Inflammatory macrophage treated with lipopolysaccharide for 1 hour (primary cell): Measurements from ENCODE around the gene LRRN4.

ENCODE experiments used
- DNase-seq, 2 donors: peaks; one replicate each; pipeline ENCODE4 v3.0.0-alpha.2; 2020 to 2022

The LRRN4 gene

DNA sequence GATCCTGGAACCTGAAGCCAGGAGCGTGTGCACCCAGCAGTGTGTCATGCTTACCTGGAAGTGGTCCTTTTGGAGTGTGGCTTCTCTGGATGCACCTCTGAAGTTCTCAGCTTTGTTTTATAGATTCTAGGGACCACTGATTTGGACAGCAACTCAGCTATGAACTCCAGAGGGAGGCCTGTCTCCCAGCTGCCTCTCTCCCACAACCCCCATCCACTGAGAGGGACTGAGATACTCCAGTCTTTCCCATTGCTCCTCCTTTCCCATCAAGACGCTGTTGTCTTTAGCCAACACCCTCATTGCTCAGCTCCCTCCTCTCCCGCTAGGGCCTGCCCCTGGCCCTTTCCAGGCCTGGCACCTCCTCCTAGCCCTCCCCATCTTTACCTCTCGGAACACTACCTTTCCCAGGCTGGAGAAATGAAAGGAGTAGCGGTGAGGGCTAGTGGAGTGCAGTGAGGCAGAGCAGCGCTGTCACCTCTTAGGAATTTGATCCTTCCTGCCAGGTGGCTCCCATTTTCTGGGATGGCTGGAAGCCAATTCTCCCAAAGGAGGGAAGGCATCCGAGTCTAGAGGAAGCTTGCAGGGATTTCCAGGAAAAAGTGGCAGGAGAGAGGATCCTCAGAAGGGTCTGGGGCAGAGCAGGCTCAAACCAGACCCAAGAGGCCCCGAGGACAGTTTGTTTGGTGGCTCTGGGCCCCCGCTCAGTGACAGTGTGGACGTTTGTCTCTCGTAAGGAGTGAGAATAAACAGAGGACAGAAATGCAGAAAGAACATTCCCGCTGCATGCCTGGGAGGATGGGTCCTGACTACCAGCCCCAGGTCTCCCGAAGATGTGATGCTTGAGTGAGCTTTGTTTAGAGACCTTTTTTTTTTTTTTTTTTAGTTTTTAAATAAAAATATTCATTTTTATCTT is at the start of gene LRRN4:
Gene LRRN4 (minus strand): TSS at position 285 of the 913 bp plus-strand sequence. CDS start 1,261 bp downstream, outside the sequence.
- DNase-seq: no peak

DNA sequence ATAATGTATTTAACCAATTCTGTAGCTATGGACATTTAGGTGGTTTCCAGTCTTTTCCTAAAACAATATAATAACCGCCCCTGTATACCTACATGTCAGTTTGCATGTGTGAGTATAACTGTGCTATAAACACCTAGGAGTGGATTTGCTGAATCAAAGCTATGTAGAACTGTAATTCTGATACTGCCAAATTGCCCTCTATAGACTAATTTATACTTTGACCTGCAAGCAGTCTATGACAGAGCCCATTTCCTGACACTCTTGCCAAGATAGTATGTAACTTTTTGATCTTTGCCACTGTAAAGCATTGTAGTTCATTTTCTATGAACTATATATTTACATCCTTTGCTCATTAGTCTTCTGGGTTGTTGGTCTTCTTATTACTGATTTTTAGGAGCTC is 49.4 kb upstream of the LRRN4 start:
- DNase-seq: no peak

DNA sequence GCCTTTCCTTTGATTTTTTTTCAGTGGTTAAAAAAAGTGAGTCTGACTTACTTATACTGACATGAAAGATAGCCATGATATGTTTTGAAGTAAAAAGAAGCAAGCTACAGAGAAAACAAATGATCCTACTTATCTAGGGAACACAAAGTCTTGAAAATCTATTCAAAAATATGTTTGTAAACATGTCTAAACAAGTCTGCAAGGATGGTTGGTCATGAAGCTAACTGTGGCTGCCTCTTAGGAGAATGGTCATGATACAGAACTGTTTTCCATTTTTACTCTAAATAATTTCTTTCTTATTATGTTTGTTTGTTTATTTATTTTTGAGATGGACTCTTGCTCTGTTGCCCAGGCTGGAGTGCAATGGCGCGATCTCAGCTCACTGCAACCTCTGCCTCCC is 47.5 kb upstream of the LRRN4 start:
- no peak for DNase-seq

DNA sequence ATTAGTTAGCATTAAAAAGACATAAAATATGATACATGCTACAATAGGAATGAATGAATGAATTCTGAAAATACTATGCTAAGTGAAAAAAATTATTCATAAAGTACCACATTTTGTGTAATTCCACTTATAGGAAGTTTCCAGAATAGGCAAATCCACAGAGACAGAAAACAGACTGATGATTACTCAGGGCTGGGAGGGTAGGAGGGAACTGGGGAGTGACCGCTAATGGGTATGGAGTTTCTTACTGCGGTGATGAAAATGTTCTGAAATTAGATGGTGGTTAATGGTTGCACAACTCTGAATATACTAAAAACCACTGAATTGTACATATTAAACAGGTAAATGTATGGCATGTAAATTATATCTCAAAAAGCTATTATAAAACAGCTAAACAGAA is 46.4 kb upstream of the LRRN4 start:
- DNase-seq: peak; percentile 70 to 80

DNA sequence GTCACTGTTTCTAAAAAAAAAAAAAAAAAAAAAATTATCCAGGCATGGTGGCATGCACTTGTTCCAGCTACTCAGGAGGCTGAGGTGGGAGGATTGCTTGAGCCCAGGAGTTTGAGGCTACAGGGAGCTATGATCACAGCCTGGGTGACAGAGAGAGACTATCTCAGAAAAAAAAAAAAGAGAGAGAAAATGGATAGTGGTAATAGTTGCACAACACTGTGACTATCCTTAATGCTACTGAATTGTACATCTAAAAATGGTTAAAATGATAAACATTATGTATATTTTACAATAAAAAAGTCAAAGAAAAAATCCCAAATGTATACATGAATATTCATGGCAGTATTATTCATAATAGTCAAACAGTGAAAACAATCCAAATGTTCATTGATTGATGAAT is 46.0 kb upstream of the LRRN4 start:
- DNase-seq: no peak

DNA sequence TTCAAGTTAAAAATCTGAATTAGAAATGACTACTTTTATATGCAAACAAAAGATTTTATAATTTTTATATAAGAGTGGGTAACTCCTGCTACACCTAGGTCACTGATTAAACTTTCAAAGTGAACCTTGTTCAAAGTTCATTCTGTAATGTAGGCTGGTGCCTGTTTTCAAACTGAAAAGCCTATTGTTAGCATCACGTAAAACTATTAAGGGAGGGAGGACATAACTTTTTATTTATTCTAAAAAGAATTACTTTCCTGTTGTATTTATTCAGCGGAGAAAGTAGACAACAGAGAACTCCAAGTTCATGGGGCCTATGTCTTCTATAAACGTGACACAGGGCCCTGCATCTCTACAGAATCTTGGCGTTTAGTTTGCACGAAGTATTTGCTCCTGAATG is 41.5 kb upstream of the LRRN4 start:
- DNase-seq: no peak

DNA sequence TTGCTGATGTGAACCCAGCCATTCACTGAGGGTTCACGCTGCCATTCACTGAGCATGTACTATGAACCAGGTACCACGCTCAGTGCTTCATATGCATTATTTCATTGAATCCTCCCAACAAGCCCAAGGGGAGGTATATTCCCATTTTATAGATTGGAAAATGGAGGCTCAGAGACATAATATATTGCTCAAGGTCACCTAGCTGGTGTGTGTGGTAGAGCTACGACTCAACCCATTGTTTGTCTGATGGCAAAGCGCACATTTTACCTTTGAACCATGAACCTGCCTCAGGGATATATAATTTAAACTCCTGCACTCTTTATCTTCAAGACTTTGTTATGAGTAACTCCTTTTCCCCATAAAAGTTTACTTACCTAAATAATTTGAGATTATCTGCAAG is 40.7 kb upstream of the LRRN4 start:
- DNase-seq: no peak

DNA sequence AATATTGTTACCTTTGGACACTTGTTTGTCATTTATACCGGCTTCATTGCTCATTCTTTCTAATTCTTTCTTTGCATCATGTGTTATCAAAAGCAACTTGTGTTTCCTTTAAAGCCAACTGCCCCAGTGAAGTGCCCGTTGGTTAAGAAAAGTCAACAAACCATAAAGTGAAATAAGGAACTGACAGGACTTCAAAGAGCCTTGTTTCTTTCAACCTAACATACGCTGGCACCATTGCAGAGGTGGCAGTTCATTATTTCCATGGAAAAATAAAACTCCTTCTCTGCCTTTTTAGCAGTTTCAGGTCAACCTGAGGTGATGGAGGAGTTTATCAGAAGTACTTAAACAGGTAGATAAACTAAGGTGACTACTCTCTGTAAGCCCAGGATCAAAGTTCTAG is 40.2 kb upstream of the LRRN4 start:
- no peak for DNase-seq

DNA sequence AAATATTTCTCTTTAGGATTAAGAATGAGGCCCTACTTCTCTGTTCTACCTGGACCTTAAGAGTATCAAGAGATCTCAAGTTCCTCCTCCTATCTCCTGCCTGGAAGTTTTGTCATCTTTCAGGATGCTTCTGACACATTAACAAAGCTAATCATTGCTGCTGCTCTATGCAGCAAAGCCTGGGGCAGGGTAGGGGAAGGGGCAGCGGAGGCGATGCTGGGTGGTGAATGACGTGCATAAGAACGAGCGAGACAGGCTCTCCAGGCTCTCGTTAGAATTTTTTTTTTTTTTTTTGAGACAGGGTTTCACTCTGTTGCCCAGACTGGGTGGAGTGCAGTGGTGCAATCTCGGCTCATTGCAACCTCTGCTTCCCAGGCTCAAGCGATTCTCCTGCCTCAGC is 37.8 kb upstream of the LRRN4 start:
- no peak for DNase-seq

DNA sequence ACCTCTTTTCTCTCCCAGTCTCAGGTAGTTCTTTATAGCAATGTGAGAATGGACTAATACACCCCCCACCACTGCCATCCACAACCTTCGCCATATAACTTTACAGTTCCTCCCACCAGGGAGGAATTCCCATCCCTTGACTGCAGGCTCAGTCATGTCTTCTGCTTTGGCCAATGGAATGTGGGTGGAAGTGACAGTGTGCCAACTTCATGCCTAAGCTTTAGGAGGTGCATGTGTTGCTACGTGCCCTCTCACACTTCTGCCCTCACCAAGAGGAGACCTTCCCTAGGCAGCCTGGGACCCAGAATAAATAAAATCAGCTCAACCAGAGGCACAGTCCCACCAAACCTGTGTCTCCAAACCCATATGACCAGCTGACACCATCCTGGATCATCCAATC is 33.0 kb upstream of the LRRN4 start:
- no peak for DNase-seq

DNA sequence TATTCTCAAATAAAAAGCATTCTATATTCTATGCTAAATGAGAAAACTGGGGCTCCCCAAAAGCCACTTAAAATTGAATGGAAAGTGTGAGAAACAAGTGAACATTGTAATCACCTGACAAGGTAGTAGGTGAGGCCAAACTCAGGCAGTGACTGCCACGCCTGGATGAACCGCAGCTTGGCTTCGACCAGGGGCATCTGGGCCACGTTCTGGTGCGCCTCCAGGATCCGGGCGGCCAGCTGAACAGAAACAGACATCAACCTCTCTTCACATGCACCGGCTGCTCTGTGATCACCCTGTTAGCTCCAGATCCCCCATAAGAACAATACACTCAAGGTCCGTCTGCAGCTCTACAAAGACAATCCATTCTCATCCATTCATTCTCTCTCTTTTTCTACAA is 30.1 kb upstream of the LRRN4 start:
- DNase-seq: no peak

DNA sequence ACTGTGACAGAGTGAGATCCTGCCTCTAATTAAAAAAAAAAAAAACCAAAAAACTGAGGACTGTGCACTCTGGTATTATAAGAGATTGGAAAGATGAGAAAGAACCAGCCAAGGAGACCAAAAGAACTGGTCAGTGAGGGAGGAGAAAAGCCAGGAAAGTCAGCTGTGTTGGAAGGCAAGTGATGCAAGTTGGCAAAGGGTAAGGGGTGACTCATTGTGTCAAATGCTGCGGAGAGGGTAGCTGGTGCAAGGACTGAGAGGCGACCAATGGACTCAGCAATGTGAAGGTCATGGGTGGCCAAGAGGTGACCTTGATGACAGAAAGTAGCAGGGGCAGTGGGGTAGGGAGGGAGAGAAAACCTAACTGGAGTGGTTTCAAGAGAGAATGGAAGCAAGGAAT is 27.4 kb upstream of the LRRN4 start:
- peak in 1 of 2 donors; percentile 3 for DNase-seq

DNA sequence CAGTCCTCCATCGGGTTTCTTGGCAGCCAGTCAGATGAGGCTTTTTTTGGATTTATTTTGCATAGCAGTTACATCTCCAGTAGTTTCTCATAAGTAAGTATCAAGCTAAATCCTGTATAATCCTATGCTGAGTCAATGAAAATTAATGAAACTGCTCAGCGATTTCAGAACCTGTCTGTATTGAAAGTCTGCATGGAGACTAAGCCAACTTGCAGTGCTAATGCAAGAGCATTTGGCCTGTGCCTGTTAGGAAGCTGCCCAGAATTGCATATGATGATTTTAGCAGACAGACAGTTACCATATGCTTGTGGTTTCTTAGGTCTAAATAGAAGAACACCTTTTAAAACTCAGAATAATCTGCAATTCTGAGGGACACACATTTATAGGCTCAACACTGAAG is 25.2 kb upstream of the LRRN4 start:
- no peak for DNase-seq

DNA sequence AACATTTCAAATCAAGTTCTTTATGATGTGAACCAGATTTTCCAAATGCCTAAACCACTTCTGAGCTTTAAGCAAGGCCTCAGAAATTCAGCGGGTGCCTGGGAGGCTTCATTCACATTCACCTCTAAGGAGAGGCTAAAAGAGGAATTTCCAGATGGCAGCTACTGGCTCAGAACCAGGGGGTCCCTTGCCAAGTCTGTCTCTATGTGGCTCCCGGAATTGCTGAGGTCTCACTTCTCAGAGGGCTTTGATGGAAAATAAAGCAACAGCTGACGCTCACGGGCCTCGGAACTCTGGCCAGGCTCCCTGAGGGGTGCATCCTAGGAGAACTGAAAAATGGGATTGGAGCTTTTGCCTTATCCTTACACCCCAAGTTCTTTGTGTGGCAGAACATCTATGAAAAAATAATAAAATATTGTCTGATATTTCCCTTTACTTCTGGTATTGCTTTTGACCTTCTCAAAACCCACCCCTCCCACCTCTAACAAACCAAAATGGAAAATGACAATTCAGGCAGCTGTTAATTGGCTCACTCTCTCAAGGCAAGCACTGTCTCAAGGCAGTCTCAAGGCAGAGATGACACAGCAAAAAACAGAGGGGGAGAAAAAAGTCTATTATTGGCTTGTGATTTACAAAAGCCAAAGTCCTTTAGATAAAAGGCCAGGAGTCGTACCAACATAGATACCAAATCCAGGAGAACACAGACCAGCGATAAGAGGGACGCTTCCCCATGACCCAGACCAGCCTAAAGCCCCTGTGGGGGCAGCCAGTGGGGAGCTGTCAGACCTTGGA is 21.8 kb upstream of the LRRN4 start:
- DNase-seq: no peak

DNA sequence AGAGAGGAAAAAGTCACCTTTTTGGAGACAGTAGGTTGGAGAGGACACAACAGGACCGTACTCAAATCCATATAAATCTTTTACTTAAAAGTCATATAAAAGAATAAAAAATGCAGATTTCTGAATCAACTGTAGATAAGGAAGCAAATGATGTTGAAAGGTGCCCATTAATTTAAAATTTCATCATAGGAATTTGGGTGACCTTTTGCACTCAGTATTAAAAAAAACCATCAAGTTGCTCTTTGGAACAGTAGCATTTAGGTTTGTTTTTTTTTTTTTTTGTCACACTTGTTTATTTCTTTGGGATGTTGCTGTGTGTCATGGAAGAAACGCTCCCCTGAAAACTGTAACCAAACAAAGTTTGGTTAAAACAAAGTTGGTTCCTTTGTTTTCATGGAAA is 20.9 kb upstream of the LRRN4 start:
- no peak for DNase-seq

DNA sequence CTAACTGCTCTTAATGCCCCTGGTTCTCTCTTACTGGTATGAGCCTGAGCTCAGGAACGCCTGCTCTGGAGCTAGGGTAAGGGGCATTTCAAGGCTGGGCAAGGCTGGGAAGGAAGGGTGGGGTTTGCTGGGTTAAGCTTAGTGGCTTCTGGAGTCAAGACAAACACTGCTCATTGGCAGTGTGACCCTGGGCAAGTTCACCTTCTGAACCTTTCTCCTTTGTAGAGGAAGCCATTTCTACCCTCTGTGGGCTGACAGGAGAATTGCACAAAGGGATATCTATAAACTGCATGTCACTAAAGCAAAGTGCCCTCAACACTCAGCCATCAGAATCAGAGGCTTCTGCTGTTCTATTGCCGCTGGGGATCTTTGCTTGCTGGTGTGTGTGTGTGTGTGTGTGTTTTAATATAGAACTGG is 20.3 kb upstream of the LRRN4 start:
- DNase-seq: peak in 1 of 2 donors; percentile 27

DNA sequence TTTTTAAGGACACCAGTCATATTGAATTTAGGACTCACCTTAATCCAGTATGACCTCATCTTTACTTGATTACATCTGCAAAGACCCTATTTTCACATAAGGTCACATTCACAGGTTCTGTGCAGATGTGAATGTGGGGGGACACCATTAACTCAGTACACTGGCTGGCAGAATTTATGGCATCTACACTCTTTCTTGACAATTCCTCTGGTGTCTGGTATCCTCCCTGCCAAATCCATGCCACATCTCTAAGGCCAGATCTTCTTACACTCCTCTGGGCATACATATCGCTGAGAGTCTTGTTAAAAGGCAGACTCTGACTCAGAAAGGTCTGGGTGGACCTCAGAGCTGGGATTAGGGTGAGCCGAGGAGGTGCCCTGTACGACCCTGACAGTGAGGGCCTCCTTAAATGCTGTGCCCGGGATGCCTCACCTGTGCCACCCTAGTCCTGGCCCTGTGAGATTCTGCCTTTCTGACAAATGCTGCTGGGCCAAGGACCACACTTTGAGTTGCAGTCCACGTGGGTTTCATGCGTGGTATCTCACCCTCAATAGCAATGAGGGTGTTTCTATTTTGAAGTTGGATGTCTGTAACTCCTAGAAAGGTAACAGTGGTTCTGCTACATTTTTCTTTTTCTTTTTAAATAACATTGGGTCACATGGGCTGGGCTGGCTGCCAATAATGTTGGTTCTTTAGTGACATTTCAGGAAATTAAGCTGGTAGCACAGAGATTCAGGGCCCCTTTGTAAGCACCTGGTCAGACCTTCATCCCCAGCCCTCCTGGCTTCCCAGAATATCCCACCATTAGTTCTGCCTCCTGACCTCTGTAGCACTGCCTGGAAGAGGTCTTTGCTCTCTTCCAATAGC is 17.2 kb upstream of the LRRN4 start:
- no peak for DNase-seq

DNA sequence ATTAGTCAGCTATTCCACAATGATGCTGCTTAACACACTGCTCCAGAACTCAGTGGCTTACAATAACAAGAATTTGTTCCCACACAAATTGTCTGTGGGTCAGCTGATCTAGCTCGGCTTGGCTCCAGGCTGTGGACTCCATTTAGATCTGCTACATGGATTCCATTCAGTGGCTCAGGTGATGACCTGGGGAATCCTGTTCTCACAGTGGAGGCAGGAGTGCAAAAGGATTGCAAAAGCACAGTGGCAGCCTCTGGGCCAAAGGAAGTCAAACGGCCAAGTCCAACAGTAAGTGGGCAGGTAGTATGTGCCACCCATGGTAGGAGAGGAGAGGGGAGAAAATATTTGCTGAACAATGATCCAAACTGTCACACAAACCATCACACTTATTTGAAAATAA is 15.8 kb upstream of the LRRN4 start:
- no peak for DNase-seq

DNA sequence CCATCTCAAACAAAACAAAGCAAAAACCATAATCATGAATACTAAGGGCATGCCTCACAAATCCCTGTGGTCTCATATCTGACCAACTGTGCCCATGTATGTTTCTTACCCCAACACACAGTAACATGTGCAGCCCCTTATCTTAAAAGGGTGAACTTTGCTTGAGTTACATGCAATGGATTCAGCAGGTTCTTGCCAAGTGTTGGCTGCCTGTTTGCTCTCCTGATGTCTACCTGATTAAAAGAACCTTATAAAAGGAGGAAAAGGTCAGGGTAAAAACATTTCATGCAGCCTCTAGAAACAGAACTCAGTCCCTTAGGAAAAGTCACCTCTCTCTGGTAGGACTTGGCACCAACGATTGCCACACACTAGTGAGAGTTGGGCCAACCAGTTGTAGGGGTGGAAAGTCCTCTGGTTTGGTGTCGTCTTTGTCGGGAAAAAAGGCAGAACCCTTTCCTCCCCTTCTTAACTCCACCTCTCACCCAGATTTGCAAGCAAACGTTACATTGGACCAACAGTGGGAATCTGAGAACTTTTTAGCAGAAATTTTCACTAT is 14.0 kb upstream of the LRRN4 start:
- no peak for DNase-seq

DNA sequence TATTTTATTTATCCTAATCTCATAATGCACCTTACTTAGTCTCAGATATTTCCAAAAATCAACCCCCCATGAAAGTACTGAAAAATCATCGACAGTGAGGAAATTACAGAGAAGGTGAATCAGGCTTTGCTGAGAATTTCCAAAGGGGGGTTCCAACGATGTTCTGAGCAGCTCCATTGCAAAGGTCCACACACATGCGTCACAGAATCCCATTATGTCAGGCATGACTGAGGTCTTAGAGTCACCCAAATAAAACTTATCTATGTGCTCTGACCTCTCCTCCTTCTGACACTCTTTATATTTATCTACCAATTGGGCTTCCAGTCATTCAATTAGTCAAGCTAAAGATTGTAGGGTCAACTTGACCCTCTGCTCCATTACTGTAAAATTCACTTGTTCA is 12.7 kb upstream of the LRRN4 start:
- no peak for DNase-seq

DNA sequence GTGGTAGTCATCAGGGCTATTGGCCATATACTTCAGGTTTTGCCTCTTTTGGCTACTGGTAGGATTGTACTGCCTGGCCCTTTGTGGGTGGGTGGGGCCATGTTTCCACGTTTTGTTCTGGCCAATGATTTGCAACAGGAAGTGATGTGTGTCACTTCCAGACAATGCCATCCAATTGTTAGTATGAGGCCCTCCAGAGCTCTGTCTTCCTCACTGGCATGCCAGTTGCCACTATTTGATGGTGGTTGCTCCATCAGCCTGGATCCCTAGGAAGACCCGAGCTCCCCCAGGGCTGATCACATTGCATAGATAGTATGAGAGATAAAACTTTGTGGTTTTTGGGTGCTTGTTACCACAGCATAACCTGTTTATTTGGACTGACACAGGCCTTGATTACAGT is 7.7 kb upstream of the LRRN4 start:
- DNase-seq: no peak

DNA sequence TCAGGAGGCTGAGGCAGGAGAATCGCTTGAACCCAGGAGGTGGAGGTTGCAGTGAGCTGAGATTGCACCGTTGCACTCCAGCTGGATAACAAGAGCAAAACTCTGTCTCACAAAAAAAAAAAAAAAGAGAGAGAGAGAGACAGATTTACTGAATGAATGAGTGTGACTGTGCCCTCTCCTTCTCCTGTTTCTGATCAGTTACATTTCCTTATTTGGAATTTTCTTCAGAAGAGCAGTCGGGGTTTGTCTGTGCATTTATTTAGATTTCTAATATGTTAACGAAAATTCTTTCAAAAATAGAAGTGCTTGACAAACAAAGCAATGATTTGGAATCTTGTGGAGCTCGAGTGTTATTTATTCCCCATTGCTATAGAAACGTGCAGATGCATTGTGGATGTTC is 6.4 kb upstream of the LRRN4 start:
- no peak for DNase-seq
